ENCODE measurements around the gene CREB3. TPM values are rescaled to one million over a fixed set of nuclear protein-coding genes. Genes with fewer than 3 reads are reported as not detected.

The CREB3 gene
- total and polyA plus RNA-seq, 9 donors: 31.2 to 41.5 (median 36.6) TPM

- H3K27me3 ChIP-seq: no peaks in the 10 kb centered on the region
- H3K4me3 ChIP-seq: no peak overlapping the region
- intact Hi-C loops (cut with DNase I): no loop called here
- no peaks in the 10 kb centered on the region for H3K36me3 ChIP-seq
- DNase-seq: no peak
- H3K4me1 ChIP-seq (ENCODE audit: insufficient read depth): no peaks in the 10 kb centered on the region
- TF ChIP-seq POLR2A (IDR thresholded peaks at IDR 0.05): no peak
- H3K27ac ChIP-seq: no peak overlapping the region
- H3K9me3 ChIP-seq: no peaks in the 10 kb centered on the region
These were observed 31.5 kb upstream of the CREB3 start for GRCh38 chr9:35700942-35701341.

- no peaks in the 10 kb centered on the region for H3K36me3 ChIP-seq
- TF ChIP-seq EP300 (IDR thresholded peaks at IDR 0.05) (no peak), CTCF (IDR thresholded peaks at IDR 0.05) (no peak), POLR2A (IDR thresholded peaks at IDR 0.05) (no peak)
- 94 to 96% (median 95%) methylated on average over 7 of the region's 7 CpGs for WGBS, 3 donors
- H3K9me3 ChIP-seq: no peaks in the 10 kb centered on the region
- no peak for DNase-seq
- no peaks in the 10 kb centered on the region for H3K4me1 ChIP-seq (ENCODE audit: insufficient read depth)
- intact Hi-C loops (cut with DNase I): no loop called here
- H3K27me3 ChIP-seq: no peaks in the 10 kb centered on the region
- no peak overlapping the region for H3K27ac ChIP-seq
- H3K4me3 ChIP-seq: no peak overlapping the region
These were observed 29.8 kb upstream of the CREB3 start for GRCh38 chr9:35702696-35703095.

GRCh38 chr9:35703906-35704672 is 28.4 kb upstream of the CREB3 start:
- peak in 1 of 5 donors; percentile 33 for DNase-seq
- Histone ChIP-seq H3K4me1 (ENCODE audit: insufficient read depth) (no peaks in the 10 kb centered on the region), H3K27ac (no peak overlapping the region), H3K36me3 (no peaks in the 10 kb centered on the region), H3K9me3 (no peaks in the 10 kb centered on the region), H3K4me3 (no peak overlapping the region), H3K27me3 (no peaks in the 10 kb centered on the region)
- WGBS, 3 donors: 88 to 92% (median 89%) methylated on average over 26 of the region's 26 CpGs
- TF ChIP-seq EP300 (IDR thresholded peaks at IDR 0.05): no peak
- intact Hi-C loops (cut with DNase I): no loop called here

GRCh38 chr9:35705372-35705771 is 27.1 kb upstream of the CREB3 start:
- intact Hi-C loops (cut with DNase I): no loop called here
- TF ChIP-seq EP300 (IDR thresholded peaks at IDR 0.05): no peak
- no peak for TF ChIP-seq POLR2A (IDR thresholded peaks at IDR 0.05)
- no peak for TF ChIP-seq CTCF (IDR thresholded peaks at IDR 0.05)

GRCh38 chr9:35705836-35706430 is 26.5 kb upstream of the CREB3 start:
- no peak overlapping the region for H3K27ac ChIP-seq
- WGBS, 3 donors: 91 to 92% (median 91%) methylated on average over 7 of the region's 7 CpGs
- no peaks in the 10 kb centered on the region for H3K36me3 ChIP-seq
- H3K4me3 ChIP-seq: no peak overlapping the region
- no peak for TF ChIP-seq CTCF (IDR thresholded peaks at IDR 0.05)
- no peak for TF ChIP-seq POLR2A (IDR thresholded peaks at IDR 0.05)
- TF ChIP-seq EP300 (IDR thresholded peaks at IDR 0.05): no peak
- H3K9me3 ChIP-seq: no peaks in the 10 kb centered on the region
- no peak for DNase-seq
- intact Hi-C loops (cut with DNase I): no loop called here
- no peaks in the 10 kb centered on the region for H3K27me3 ChIP-seq
- H3K4me1 ChIP-seq (ENCODE audit: insufficient read depth): no peaks in the 10 kb centered on the region

More at GRCh38 chr9:35705372-35705771, 27.1 kb upstream of the CREB3 start:
- WGBS, 3 donors: 73 to 89% (median 82%) methylated on average over 8 of the region's 8 CpGs
- no peak for DNase-seq
- Histone ChIP-seq H3K27ac (no peak overlapping the region), H3K4me1 (ENCODE audit: insufficient read depth) (no peaks in the 10 kb centered on the region), H3K27me3 (no peaks in the 10 kb centered on the region), H3K36me3 (no peaks in the 10 kb centered on the region), H3K4me3 (no peak overlapping the region), H3K9me3 (no peaks in the 10 kb centered on the region)
